ENCODE data around the gene GRK3.

GRCh38 chr22:25546751-25547150, 17.7 kb upstream of the GRK3 start:
- no peak for TF ChIP-seq POLR2A (IDR thresholded peaks at IDR 0.05)
- TF ChIP-seq, protein P1, sequence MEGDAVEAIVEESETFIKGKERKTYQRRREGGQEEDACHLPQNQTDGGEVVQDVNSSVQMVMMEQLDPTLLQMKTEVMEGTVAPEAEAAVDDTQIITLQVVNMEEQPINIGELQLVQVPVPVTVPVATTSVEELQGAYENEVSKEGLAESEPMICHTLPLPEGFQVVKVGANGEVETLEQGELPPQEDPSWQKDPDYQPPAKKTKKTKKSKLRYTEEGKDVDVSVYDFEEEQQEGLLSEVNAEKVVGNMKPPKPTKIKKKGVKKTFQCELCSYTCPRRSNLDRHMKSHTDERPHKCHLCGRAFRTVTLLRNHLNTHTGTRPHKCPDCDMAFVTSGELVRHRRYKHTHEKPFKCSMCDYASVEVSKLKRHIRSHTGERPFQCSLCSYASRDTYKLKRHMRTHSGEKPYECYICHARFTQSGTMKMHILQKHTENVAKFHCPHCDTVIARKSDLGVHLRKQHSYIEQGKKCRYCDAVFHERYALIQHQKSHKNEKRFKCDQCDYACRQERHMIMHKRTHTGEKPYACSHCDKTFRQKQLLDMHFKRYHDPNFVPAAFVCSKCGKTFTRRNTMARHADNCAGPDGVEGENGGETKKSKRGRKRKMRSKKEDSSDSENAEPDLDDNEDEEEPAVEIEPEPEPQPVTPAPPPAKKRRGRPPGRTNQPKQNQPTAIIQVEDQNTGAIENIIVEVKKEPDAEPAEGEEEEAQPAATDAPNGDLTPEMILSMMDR (IDR thresholded peaks at IDR 0.05): no peak

Measured in thyroid gland (tissue), 4 donors.